Measurements from ENCODE around the gene KCNS1.

The KCNS1 gene

GRCh38 chr20:45051204-45052060 lies 49.5 kb downstream of the KCNS1 start:
- no peak for DNase-seq (ENCODE audit: low read depth)

GRCh38 chr20:45049904-45050471 lies 50.9 kb downstream of the KCNS1 start:
- DNase-seq (ENCODE audit: low read depth): no peak

GRCh38 chr20:45049438-45049837 lies 51.5 kb downstream of the KCNS1 start:
- no peak for DNase-seq (ENCODE audit: low read depth)

- no peak for DNase-seq (ENCODE audit: low read depth)
Observed at GRCh38 chr20:45047581-45048119, 53.3 kb downstream of the KCNS1 start.

- no peak for DNase-seq (ENCODE audit: low read depth)
Observed at GRCh38 chr20:45044601-45045000, 56.3 kb downstream of the KCNS1 start.

GRCh38 chr20:45044084-45044573 lies 56.8 kb downstream of the KCNS1 start:
- DNase-seq (ENCODE audit: low read depth): peak; percentile 13

- no peak for DNase-seq (ENCODE audit: low read depth)
Observed at GRCh38 chr20:45042978-45043377, 57.9 kb downstream of the KCNS1 start.

Measured in activated gamma-delta T cell treated with anti-CD3 and anti-CD28 coated beads, Interleukin-2, amount 50 U/mL, for 16 hours (primary cell).